Gastrocnemius medialis (tissue), 4 donors: ENCODE results near the gene CPEB3.

Experiments
- POLR2A ChIP-seq, 2 donors: fragments of 450-650 bp; IDR thresholded peaks; one replicate each; pipeline ENCODE4 v1.6.1; 2017; ENCODE audit warnings: antibody characterized with exemption in 2 of 2, mild to moderate bottlenecking in 2 of 2, moderate library complexity in 2 of 2
- TF ChIP-seq, protein P1 (sequence below), 5 experiments: fragments of 450-650 bp in 3 of 5; fragments of 200-600 bp in 2 of 5; sonication (generic) in 2 of 5; IDR thresholded peaks in 4 of 5; conservative IDR thresholded peaks in 1 of 5; 1 replicate in 4 of 5; 2 replicates in 1 of 5; pipeline ENCODE4 v1.5.1; 2016 to 2019; ENCODE audit warnings: antibody characterized with exemption in 5 of 5, mild to moderate bottlenecking in 3 of 5, moderate library complexity in 3 of 5

DNA sequence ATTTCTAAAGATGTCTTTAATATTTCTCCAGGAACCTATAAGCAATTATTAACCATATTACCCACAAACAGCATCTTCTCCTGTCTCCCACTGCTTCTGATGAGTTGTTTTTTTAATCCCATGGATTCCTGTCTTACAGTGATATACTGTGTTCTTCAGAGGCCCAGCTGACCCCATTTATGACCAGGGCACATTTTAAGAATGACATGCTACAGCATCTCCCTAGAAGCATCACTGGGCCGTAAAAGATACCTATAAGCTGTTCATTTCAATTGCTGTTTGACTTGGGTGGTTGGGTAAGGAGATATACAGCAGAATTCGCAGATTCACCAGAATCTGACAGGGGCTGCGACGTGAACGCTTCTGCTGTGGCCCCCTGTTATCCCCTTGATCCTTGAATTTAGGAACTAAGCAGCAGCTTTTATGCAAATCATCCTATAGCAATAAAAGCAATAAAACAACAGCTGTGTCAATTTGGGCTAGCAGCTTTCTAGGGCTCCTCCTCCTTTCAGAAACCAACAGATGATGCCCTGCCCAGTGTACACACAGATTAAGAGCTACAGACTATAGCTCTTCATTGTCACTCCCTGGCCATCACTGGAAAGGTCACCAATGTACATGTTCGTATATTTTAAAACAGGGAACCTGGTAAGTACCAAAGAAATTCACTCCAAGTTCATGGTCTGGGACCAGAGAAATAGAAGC, 86.8 kb downstream of the CPEB3 start:
- TF ChIP-seq, protein P1, sequence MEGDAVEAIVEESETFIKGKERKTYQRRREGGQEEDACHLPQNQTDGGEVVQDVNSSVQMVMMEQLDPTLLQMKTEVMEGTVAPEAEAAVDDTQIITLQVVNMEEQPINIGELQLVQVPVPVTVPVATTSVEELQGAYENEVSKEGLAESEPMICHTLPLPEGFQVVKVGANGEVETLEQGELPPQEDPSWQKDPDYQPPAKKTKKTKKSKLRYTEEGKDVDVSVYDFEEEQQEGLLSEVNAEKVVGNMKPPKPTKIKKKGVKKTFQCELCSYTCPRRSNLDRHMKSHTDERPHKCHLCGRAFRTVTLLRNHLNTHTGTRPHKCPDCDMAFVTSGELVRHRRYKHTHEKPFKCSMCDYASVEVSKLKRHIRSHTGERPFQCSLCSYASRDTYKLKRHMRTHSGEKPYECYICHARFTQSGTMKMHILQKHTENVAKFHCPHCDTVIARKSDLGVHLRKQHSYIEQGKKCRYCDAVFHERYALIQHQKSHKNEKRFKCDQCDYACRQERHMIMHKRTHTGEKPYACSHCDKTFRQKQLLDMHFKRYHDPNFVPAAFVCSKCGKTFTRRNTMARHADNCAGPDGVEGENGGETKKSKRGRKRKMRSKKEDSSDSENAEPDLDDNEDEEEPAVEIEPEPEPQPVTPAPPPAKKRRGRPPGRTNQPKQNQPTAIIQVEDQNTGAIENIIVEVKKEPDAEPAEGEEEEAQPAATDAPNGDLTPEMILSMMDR (IDR thresholded peaks at IDR 0.05 in 4 of 5, conservative IDR thresholded peaks at IDR 0.05 in 1 of 5) = no peak
- TF ChIP-seq POLR2A (IDR thresholded peaks at IDR 0.05) = no peak
